Dermis blood vessel endothelial cell (primary cell): ENCODE data around the gene NAA60. TPM values are rescaled to one million over a fixed set of nuclear protein-coding genes. Genes with fewer than 3 reads are reported as not detected.
"Not testable (repeated sequence)": the region's sequence is repeated elsewhere in the genome, so short reads cannot be mapped to it uniquely, and the experiment has no call there.

Source experiments
- DNase-seq: peaks from one replicate; pipeline ENCODE4 v3.0.0; 2010
- total RNA-seq: library from RNA; depleted of rRNA; stranded (reverse); fragments of >200 nt; gene quantifications from 2 replicates; pipeline ENCODE4 v1.2.3, GENCODE V29; 2014

Gene NAA60
- total RNA-seq, 1 donor from 2014 or later: 19.9 TPM

- DNase-seq: no peak
Measured at GRCh38 chr16:3484318-3485096, 41.0 kb downstream of the NAA60 start.

GRCh38 chr16:3485097-3485745 is 41.7 kb downstream of the NAA60 start:
- no peak for DNase-seq

- no peak for DNase-seq
Measured at GRCh38 chr16:3485821-3486505, 42.5 kb downstream of the NAA60 start.

GRCh38 chr16:3486506-3487215 is 43.2 kb downstream of the NAA60 start:
- no peak for DNase-seq

GRCh38 chr16:3487521-3488410 is 44.3 kb downstream of the NAA60 start:
- peak; percentile 56 for DNase-seq

- DNase-seq: no peak
Measured at GRCh38 chr16:3488801-3489200, 45.3 kb downstream of the NAA60 start.

- peak; percentile 45 for DNase-seq
Measured at GRCh38 chr16:3490911-3491629, 47.6 kb downstream of the NAA60 start.

- no peak for DNase-seq
Measured at GRCh38 chr16:3492356-3492755, 48.9 kb downstream of the NAA60 start.

- no peak for DNase-seq
Measured at GRCh38 chr16:3494386-3494973, 51.0 kb downstream of the NAA60 start.

- no peak for DNase-seq
Measured at GRCh38 chr16:3495176-3495575, 51.7 kb downstream of the NAA60 start, which contains the start of gene C16orf90. TSS of gene C16orf90 (minus strand) at chr16:3495489. CDS start at chr16:3495421, 68 bp downstream.

GRCh38 chr16:3496386-3496785 is 52.9 kb downstream of the NAA60 start:
- DNase-seq: no peak

GRCh38 chr16:3497771-3498170 is 54.3 kb downstream of the NAA60 start:
- no peak for DNase-seq

GRCh38 chr16:3498988-3499387 is 55.5 kb downstream of the NAA60 start:
- DNase-seq: no peak

- not testable (repeated sequence) for DNase-seq
Measured at GRCh38 chr16:3501412-3501761, 57.9 kb downstream of the NAA60 start.

GRCh38 chr16:3501783-3502400 is 58.4 kb downstream of the NAA60 start:
- DNase-seq: no peak

- no peak for DNase-seq
Measured at GRCh38 chr16:3503523-3503922, 60.0 kb downstream of the NAA60 start.

GRCh38 chr16:3508736-3509135 is 65.3 kb downstream of the NAA60 start:
- DNase-seq: no peak

- DNase-seq: no peak
Measured at GRCh38 chr16:3509470-3509928, 66.0 kb downstream of the NAA60 start.

- DNase-seq: no peak
Measured at GRCh38 chr16:3510416-3510815, 66.9 kb downstream of the NAA60 start.
